GM18868 (cell line): ENCODE data around the gene ABTB2.
"Not testable (repeated sequence)": the region's sequence is repeated elsewhere in the genome, so short reads cannot be mapped to it uniquely, and the experiment has no call there.

Source experiments
- ATAC-seq: cut with Tn5 transposase; IDR thresholded peaks from one replicate; pipeline ENCODE4 v1.9.1; 2021; ENCODE audit warnings: mild to moderate bottlenecking, moderate library complexity; ENCODE audit not compliant: unreplicated experiment

The ABTB2 gene

DNA sequence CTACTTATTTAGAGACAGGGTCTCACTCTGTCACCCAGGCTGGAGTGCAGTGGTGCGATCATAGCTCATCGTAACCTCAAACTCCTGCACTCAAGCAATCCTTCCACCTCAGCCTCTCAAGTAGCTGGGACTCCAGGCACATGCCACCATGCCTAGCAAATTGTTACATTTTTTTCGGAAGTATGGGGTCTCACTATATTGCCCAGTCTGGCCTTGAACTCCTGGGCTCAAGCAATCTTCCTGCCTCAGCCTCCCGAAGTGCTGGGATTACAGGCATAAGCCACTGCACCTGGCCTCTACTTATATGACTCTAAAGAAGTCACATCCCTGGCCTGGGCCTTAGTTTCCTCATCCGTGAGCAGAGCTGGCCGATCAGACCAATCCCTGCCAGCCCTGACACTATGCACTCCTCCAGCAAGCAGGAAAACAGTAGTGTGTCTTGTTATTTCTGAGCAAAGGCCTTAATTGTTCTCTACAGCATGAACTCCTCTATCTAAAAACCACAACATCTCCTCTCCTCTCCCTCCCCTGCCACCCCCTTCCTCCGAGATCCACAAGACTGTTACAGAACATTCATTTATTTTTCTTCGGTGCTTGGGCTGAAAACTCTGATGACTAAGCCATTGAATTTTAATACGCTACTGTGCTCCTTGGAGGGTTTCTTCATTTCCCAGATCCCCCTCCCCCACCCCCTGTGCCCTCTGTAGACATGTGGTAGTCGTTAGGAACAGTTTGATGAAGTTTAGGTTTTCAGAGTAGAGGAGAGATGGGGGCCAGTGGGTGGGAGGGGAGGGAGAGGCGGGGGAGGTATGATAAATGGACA is 91.5 kb downstream of the ABTB2 start:
- no peak for ATAC-seq

DNA sequence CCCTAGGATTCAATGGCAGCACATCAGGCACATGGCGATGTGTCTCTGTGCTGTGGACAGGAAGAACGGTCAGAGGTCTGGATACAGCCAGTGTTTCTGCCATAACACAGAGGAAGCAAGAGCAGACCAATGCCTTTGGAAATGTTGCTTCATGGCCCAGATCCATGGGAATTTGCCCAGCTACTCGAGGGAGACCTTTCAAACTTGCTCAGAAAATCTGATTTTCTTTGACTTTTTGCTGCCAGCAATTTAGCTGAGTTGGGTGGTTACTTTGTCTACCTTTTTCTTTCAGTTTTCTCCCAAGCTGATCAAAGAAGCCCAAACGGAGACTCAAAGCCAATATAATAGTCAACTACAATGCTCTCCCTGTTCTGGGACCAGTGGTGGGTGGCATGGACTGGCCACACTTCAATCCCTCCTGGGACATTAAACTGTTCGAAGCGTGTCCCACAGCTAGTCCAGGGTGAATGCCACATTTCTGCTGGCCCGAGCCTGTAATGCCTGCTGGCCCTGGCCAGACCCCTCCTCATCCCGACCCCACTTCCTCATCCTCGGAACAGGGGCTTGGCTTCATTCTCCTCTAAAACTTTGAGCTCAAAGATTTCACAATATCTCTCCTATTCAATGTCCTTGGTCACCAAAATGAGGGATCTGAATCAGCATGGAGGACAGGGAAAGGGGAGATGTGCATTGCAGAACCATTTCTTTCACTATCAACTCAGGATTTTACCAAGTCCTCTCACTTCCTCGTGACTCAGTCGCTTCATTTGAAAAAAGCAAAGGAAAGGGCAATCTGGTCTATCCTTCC is 93.3 kb downstream of the ABTB2 start:
- no peak for ATAC-seq

DNA sequence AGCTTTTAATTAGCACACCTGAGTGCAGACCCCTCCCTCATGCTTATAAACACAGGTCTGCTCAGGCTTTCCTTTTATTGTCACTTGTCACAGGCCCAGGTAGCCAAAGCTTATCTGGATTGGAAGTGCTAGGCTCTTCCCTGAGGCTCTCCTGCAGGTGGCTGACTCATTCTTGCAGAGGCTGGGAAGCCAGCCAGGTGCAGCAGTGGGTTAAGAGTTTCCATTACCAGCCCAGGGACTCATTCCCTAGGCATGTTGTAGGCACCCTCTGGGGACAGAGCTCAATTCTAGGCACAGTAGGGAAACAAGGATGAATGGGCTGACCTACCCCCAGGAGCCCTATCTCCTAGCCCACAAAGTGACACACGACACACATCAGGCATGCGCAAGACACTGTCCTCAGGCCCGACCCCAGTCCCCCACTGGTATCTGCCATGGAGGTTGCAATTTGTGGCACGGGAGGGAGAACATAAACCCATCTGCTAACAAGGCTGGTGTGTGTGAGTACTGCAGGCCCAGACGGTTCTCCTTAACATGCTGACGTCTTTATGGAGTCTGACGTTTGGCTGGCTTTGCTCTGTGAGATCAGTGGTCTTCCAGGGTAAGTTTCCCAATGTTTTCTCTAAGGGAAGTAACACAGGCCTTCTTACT is 94.2 kb downstream of the ABTB2 start:
- no peak for ATAC-seq

DNA sequence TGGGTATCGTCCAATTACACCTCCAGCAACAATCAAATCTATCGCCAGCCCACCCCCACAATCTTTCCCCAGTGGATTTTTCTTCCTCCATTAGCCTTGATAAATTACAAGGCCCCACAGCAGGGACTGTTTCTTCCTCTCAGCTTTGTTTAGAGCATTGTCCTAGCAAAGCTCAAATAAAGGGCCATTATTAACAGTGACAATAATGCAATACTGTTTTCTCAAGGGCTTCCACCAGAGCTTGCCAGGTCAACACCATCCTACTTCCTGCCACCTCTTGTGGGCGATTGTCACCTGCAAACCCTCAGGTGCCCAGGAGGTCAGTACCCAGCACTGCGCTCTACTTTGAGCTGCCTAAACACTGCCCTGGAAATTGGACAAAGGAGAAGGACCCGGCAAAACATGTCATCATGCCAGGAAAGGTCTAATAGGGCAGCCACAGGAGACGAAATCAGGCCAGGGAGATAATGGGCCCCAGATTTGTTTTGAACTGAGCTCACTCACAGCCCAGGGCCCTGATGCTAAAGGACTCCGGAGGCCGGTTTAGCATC is 95.2 kb downstream of the ABTB2 start:
- ATAC-seq: no peak

DNA sequence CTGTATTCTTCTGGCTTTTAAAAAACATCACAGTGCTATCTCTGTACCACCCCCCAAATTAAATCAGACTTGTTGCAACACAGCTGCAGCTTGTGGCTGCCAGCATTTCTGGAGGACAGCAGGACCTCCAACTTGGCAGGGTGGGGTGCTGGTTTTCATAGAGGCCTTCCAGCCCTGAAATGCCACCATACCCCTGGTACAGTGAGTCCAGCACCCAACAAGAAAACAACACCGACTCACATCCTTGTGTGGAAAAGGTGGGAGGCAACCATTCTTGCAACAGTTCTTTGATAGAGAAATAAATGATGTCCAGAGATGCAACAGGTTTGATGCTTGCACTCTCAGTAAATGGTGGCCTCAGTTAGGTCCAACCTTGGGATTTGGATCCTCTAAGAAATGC is 96.0 kb downstream of the ABTB2 start:
- ATAC-seq: no peak

DNA sequence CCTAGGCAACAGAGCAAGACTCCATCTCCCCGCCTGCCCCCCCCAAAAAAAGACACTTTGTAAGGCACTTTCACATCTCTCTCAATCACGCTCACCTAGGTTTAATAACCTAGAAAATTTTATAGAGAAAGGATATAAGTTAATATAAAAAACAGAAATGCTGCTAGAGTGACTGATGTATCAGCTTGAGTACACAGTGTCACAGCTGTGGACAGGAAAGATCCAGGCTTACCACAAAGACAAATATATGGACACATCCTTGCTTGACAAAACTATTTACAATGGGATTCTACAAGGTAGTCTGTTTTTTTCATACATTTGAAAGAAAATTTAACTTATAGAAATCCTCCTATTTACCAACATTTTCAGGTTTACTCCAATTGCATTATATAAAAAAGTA is 96.7 kb downstream of the ABTB2 start:
- ATAC-seq: no peak

- no peak for ATAC-seq
These were observed 97.7 kb downstream of the ABTB2 start for GRCh38 chr11:34260072-34260575.

GRCh38 chr11:34259087-34259486 is 98.7 kb downstream of the ABTB2 start:
- no peak for ATAC-seq

- no peak for ATAC-seq
These were observed 101.2 kb downstream of the ABTB2 start for GRCh38 chr11:34256626-34257025.

DNA sequence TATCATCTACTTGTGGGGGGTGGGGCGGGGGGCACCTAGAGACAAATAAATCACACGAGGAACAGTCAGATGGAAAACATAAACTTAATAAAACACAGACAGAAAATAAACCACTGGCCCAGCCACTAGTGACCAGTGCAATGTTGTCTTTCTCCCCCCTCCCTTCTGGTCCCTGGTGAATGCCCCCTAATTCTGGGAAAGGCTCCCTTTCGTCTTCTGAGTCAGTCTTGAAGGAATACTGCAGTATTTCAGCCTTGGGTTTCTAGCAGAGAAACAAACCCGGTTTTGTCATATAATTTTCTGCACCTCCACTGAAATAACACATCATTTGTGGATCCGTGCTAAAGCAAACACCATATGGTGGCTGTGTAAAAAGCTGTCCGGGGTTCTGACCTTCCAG is 101.7 kb downstream of the ABTB2 start:
- ATAC-seq: no peak

- ATAC-seq: no peak
These were observed 102.7 kb downstream of the ABTB2 start for GRCh38 chr11:34255101-34255500.

DNA sequence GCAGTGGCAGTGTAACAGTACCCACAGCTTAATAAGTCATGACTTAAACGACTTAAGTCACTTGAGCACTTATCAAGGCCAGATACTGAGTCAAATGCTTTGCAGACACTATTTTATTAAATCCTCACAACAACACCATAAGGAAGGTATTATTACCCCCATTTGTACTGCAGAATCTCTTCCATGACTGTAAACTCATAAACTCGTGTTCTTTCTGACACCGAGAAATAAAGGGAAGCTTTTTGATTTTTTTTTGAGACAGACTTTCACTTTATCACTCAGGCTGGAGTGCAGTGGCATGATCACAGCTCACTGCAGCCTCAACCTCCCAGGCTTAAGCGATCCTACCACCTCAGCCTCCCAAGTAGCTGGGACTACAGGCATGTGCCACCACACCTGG is 103.8 kb downstream of the ABTB2 start:
- ATAC-seq: no peak

DNA sequence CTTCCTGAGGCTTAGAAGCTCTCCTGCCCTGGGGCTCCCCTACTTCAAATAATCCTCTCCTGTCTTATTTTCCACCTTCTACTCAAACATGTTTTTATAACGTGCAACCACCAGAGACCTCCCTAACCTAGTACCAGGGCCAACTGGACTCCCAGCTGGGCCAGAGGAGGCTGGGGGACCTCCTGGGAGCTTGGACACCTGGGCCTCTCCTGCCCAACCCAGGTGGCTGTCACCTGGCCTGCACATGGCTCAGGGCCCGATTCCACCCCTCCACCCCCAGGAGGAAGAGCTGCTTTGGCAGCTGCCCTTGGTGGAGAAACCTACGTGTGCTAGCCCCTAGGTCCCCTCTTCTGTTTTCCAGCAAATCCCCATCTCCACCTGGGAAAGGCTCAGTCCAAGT is 105.2 kb downstream of the ABTB2 start:
- no peak for ATAC-seq

GRCh38 chr11:34252015-34252414 is 105.8 kb downstream of the ABTB2 start:
- no peak for ATAC-seq

GRCh38 chr11:34251589-34251980 is 106.2 kb downstream of the ABTB2 start:
- no peak for ATAC-seq

DNA sequence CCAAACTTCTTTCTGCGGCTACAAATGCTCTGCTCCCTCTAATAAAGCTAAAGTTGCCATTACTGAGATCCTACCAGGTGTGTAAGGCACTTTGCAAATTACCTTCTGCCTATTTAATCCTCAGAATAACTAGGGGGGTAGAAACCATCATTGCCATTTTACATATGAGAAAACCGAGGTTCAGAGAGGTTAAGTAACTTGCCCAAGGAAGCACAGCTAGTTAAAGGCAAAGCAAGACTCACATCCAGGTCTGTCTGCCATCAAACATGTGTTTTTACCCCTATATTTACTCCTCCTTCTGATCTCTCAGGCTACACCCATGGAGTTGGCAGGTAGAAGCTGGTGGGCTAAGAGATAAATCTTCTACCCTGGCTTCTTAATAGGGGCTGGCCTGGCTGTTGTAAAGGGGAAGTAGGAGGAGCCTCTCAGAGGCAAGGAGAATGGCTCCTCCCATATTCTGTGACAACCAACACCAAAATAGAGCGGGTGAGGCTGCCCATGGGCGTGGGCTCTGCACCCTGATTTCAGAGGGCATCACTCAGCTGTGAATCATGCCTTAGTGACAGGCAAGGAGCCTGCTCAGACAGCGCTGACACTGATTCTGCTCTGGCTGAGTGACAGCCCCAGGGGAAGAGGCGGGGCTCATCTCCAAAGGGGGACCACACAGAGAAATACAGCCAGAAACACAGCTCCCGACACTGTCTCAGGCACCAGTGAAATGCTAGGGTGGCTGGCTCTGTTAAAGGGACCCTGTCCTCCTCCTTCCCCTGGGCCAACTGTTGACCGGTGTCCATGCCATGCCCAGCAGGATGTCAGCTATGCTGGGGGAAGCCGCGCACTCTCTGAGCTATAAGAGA is 106.8 kb downstream of the ABTB2 start:
- peak; percentile 93 for ATAC-seq

DNA sequence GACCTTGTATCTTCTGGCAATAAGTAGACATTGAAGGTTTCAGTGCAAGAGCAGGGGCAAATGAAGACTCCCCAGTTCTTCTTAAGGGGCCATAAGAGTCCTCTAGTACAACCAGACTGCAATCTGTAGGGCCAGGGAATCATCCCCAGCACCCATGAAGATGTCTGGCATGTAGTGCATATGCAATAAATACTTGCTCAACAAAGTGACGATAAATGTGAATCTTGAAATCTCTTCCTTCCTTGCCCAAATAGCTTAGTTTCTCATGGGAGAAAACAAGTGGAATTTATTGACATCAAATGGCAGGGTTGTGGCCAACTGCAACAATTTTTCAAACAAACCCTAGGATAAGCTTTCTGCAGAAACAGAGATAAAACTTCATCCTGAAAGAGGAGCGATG is 107.6 kb downstream of the ABTB2 start:
- no peak for ATAC-seq

DNA sequence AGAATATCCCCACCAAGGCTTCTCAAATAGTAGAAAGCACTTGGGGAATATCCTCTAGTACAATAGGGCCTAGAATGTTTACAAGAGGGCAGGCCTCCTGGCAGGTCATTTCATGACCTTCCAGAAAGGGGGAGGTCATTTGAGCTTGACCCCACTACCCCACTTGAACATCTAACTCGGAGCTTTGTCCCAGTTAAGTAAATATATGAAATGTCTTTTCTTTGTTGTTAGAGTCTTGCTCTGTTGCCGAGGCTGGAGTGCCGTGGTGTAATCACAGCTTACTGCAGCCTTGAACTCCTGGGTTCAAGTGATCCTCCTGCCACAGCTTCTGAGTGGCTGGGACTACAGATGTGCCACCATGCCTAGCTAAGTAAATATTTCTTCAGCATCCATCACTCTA is 108.4 kb downstream of the ABTB2 start:
- no peak for ATAC-seq

DNA sequence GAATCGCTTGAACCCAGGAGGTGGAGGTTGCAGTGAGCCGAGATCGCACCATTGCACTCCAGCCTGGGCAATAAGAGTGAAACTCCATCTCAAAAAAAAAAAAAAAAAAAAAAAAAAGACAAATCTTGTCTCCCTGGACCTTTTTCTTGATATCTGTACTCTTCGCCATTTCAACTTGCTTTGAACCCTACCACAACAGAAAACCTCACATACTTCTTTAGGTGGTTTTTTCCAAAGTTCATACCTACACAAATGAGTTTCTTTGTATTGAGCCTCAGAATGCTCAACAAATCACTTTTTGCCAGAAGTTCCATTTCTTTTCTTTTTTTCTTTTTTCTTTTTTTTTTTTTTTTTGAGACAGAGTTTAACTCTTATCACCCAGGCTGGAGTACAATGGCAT is 111.3 kb downstream of the ABTB2 start:
- not testable (repeated sequence) for ATAC-seq

DNA sequence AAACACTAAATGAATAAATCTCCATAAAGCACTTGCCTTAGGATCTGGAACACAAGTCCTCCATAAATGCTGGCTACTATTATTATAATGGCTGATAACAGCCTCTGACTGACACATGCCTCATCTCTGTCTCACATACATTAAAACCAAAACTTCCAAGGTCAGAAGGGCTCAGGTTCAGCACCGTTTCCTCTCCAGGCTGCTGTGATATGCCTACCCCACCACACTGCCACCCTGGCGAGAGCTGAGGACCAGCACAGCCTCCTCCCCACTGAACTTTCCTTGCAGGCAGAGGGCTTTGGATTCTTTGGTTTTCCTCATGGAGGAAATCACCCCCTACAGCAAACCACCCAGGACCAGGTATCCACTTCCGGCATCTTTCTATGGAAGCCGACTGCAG is 112.8 kb downstream of the ABTB2 start:
- ATAC-seq: no peak
